ENCODE measurements around the gene RDH13. TPM values are rescaled to one million over a fixed set of nuclear protein-coding genes. Genes with fewer than 3 reads are reported as not detected.

The RDH13 gene
- total and polyA plus RNA-seq, 2 of the 8 experiments (the other 6 are each of a cell fraction or from before 2014, with no cell fraction given): 15.9 to 31.5 TPM

GRCh38 chr19:55090564-55090963, 27.6 kb upstream of the RDH13 start (continued):
- TF ChIP-seq E2F6 (IDR thresholded peaks at IDR 0.05) (no peak), NANOG (IDR thresholded peaks at IDR 0.05; ENCODE audit: insufficient read depth, low read depth, low read length, poor library complexity, severe bottlenecking) (no peak), SUZ12 (IDR thresholded peaks at IDR 0.05; ENCODE audit: low read length) (no peak), POLR2A (IDR thresholded peaks at IDR 0.05; ENCODE audit: control extremely low read depth in 1 of 2, low read depth in 2 of 2, low read length in 2 of 2) (no peak), RBBP5 (IDR thresholded peaks at IDR 0.05; ENCODE audit: borderline replicate concordance, low read depth, low read length) (no peak), TEAD4 (IDR thresholded peaks at IDR 0.05; ENCODE audit: low read depth, low read length) (no peak), CHD1 (IDR thresholded peaks at IDR 0.05; ENCODE audit: low read depth, low read length) (no peak), POU5F1 (IDR thresholded peaks at IDR 0.05; ENCODE audit: low read depth, low read length) (no peak), KDM5A (IDR thresholded peaks at IDR 0.05; ENCODE audit: low read length) (no peak)
